Fibroblast of lung (primary cell): ENCODE results near the gene PDE9A.

Experiments used
- CTCF ChIP-seq, 2 donors: IDR thresholded peaks in 1 of 2; conservative IDR thresholded peaks in 1 of 2; 1 replicate in 1 of 2; 2 replicates in 1 of 2; pipeline ENCODE4 v1.5.1; 2011 to 2012; ENCODE audit warnings: low read length in 2 of 2, control low read depth in 1 of 2, inconsistent platforms in 1 of 2, low read depth in 1 of 2, mild to moderate bottlenecking in 1 of 2
- EZH2 ChIP-seq: IDR thresholded peaks from 2 replicates; pipeline ENCODE4 v1.5.1; 2012; ENCODE audit warnings: low read length, control low read depth, mild to moderate bottlenecking; ENCODE audit errors: missing control alignments

- TF ChIP-seq CTCF (conservative IDR thresholded peaks at IDR 0.05 in 1 of 2, IDR thresholded peaks at IDR 0.05 in 1 of 2; ENCODE audit: low read depth in 1 of 2, low read length in 2 of 2) (no peak), EZH2 (no peak)
Observed at GRCh38 chr21:42632336-42632751, 21.1 kb upstream of the PDE9A start.
